Stimulated activated CD4-positive, alpha-beta T cell treated with anti-CD3 and anti-CD28 coated beads, Interleukin-15, amount 100 ng/mL, for 1 hour (primary cell): ENCODE measurements around the gene MMS19.
"Not testable (repeated sequence)": the region's sequence is repeated elsewhere in the genome, so short reads cannot be mapped to it uniquely, and the experiment has no call there.

ENCODE experiments used
- DNase-seq, 2 donors: peaks; one replicate each; pipeline ENCODE4 v3.0.0-alpha.2; 2020; ENCODE audit warnings: low read depth in 1 of 2, low spot score in 1 of 2

MMS19 gene

DNA sequence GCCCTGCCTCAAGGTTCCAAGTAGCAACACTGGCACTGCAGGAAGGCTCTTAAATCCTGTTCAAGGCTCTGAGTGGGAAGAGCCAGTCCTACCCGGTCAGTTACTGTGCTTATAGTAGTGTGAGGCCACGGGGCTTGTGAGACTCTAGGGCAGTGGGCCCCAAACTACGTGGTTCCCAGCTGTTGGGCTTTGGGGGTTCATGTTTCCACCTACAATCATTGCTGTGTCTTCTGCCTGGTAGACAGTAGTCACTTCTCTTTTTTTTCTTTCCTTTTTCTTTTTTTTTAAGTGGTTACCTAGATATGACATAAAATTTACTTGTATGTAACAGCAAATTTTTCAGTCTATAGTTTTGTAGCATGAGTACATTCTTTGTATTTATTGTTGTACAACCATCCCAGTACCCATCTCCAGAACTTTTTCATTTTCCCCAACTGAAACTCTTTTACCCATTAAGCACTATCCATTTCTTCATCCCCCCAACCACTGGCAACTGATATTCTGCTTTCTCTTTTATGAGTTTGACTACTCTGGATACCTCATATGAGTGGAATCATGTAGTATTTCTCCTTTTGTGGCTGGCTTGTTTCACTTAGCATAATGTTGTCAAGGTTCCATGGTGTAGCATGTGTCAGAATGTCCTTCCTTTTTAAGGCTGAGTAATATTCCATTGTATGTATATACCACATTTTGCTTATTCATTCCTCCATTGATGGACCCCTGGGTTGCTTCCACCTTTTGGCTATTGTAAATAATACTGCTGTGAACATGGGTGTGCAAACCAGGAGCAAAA is 8.2 kb upstream of the MMS19 start:
- no peak for DNase-seq

DNA sequence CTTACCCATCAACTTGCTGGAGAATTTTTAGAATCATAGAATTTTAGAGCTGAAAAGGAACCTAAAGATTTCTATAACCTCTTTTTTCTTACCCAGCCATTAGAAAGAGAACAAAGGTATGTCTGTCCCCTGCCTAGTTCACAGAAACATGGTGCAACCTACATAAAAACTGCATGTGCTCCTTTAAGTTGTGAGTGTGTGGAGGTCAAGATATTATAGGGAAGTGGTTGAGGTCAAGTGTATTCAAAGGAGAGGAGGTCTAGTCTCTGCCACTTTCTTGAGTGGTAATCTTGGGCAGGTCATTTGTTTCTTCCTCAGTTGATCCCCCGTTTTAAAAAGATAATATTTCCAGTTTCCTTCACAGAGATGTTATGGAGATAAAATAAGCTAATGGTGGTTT is 6.9 kb upstream of the MMS19 start:
- no peak for DNase-seq

DNA sequence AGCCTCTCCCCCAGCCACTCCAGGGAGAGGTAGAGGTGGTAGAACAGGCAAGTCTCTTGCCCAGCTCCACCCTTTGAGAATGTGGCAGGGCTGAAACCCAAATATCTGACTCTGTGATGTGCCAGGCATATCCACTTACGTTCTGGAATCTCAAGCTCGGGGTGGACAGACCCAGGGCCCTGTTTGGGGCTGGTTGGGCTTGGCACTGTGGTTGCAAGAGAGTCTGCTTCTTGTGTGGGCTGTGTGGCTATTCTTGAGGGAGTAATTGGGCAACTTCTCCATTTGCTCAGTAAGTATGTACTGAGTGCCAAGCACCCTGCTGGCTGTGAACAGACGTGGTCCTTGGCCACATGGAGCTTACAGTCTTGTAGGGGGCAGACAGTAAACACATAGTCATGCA is 5.2 kb upstream of the MMS19 start:
- no peak for DNase-seq

DNA sequence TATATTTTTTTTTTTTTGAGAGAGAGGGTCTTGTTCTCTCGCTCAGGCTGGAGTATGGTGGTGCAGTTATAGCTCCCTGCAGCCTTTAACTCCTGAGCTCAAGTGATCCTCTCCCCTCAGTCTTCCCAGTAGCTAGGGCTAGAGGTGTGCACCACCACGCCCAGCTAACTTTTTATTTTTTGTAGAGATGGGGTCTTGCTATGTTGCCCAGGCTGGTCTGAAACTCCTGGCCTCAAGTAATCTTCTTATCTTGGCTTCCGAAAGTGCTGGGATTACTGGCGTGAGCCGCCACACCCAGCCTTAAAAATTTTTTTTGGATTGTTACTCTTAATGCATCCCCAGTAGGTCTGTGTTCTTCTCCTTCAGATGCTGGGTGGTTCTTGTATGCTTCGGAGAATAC is 4.7 kb upstream of the MMS19 start:
- no peak for DNase-seq

DNA sequence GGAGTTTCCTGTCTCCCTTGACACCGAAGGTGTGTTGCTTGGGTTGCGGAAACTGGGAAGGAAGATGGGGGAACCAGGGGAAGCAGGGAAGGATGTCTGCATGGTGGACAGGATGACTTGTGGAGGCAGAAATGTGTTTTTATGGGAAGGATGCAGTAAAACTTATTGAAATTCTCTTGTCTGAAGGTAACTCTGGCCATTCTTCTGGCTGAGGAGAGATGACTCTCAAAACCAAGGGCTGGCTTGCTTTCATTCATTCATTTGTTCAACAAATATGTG is 2.0 kb upstream of the MMS19 start:
- DNase-seq = no peak

DNA sequence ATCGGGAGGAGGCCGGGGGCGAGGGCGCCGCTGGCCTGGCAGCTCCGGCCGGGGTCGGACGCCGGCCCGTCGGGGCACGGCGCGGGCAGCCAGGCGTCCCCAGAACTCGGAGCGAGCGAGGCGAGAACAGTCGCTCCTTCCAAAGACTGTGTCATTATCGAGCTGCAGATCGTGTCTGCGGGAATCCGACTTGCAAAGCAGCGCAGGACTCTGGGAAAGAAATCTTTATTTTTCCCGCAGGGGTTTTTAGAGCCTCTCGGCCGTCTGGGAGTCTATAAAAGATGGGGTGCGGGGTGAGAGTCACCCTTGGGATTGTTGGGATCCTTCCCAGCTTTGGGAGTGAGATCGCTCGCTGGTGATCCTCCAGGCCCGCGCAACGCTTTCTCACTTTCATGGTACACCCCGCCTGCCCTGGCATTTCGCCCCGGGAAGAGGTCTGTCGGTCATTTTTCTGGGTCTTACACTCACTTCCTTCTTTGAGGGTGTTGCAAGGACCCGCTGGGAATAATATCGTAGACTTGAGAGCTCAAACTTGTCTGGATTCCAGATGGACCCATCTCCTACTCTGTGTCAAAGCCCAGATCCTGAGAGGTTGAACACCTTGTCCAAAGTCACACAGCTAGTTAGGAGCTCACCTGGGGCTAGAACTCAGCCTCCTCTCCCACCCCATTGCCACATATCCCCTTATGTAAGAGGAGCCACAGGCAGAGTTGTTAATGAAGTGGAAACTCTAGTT is 1.5 kb upstream of the MMS19 start:
- DNase-seq = no peak

DNA sequence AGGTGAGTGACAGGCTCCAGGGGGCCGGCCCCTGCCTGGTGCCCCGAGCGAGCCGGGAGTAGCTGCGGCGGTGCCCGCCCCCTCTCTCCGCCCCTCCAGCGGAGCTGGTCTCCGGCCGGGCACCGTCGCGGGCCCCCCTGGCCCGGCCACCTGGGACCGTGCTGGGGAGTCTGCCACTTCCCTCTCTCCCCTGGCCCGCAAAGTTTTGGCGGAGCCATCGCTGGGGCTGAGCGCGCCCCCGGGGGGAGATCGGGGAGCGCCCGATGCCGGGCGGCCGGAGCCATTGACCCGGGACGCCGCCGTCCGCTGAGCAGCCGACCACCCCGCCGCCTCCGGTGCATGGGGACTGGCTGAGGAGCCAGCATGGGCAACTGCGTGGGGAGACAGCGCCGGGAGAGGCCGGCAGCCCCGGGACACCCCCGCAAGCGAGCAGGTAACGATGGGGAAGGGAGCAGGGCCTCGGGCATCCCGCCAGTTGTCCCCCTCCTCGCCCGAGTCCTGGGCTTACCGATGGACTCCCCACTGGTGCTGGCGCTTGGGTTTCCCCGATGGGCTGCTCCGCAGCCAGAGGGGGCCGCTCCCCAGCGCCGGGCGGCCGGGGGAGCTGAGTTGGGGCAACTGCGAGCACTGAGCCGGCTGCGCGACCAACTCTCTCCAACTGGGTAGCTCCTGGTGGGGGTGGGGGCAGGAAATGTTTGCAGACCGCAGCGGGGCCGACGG is 779 bp upstream of the MMS19 start, which contains the start of gene UBTD1:
TSS of gene UBTD1 (plus strand) at position 84 of the 720 bp plus-strand sequence. CDS start at position 364, 280 bp downstream.
- peak in 1 of 2 donors; percentile 11 for DNase-seq

DNA sequence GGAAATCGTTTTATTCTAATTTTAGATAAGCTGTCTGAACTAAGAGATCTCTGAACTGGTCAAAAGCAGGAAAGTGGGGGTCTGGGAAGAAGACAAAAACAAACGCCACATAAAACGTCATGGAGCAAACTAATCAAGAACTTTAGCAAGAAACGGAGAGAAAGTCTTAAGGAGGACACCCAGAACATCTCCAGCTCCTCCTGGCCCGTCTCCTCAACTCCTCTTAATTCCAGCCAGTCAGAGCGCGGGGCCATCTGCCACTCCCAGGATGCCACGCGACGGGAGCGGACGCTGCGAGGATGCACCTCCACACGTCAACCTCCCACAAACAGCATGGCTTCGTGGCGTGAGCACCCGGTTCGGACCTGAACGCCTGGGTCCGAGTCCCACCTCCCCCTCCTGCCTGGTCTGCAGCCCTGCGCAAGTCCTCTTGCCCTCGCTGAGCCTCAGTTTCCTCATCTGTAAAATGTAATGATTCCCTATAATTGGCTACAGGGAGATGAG is 598 bp downstream of the MMS19 start:
- DNase-seq = peak; percentile 26 to 58

DNA sequence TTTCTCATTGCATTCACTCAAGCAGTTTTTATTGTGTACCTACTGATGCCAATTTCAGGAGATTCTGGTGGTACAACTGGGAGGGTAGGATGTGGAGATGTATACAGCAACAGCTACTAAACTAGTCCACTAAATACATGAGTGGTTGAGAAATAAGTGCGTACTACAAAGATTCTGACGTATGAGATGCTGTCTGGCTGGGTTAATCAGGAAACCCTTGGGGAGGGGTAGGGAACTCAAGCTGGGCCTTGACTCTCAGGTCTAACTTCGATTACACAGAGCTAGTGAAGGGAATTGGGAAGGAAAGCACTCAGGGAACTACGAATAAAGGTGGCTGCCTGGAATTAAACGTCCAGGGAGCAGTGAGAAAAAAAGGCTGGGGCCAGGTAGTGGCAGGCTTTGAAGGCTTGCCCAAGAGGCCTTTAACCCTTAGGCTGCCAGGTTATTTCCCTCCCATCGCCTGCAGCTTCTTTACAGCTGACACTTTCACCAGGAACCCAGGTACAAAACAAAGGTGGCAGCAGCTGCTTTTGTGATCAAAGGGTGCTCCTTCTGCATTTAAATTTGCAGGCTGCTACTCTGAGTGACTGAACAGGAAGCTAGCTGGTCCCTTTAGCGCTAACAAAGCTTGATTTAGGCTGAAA is 3.2 kb downstream of the MMS19 start:
- no peak for DNase-seq

DNA sequence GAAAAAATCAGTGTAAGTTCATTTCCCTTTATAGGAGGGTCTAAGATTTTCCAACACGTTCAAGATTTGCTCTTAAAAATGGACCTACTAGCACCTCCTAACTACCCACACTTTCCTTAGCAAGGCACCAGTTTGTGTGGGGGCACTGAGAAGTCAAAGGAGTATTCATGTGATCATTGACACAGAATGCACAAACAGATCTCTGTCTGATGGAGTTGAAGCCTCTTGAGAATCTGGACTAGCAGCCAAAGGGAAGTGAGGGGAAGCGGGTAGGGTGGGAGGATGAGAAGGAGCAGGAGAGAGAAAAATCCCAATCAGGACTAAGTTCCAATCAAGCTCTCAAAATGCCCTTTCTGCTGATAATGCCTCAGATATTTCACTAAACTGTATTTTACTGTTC is 4.1 kb downstream of the MMS19 start:
- no peak for DNase-seq

DNA sequence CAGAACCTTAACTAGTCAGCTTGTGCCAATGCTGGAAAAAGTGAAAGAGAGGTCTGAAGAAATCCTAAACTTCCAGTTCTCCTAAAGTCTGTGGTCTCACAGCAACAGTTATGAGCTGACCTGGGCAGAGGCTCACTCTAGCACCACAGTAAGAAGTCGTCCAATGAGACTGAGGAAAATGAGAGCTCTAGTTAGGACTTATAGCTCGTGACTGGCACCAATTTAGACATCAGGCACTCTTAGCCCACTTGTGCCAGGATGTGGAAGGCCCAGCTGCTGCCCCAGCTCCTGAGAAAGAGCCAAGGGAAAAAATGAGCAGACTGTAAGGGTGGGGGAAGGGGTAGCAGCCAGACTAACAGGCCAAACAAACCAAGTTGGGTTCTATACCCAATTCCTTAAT is 7.6 kb downstream of the MMS19 start:
- no peak for DNase-seq

DNA sequence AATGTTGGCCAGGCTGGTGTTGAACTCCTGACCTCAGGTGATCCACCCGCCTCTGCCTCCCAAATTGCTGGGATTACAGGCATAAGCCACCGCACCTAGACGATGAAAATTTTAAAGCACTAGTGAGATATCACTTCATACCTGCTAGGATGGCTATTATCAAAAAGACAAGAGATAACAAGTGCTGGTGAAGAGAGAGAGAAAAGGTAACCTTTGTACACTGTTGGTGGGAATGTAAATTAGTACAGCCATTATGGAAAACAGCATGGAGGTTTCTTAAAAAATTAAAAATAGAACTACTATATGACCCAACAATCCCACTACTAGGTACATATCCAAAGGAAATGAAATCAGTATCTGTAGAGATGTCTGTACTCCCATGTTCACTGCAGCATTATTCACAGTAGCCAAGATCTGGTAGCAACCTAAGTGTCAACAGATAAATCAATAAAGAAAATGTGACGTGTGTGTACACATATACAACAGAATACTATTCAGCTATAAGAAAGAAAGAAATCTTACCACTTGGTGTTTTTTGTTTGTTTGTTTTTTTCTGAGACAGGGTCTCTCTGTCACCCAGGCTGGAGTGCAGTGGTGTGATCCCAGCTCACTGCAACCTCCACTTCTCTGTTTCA is 12.5 kb downstream of the MMS19 start:
- no peak for DNase-seq

DNA sequence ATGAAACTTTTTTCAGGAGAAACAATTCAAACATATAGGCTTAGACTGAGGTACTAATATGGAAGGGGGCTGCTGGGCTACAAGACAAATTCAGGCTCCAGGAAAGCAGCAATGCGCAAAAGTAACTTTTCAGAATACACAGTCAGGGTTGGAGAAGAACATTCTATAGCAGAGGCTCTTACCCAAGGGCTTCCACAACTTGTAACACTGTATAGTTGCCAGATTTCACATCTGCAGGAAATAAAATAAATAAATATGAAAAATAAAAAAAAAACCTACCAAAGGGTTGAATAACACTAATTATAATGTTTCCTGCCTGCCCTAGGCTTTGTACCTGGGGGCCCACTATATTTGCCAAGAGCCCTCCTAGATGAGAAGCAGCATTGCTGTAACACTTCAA is 14.3 kb downstream of the MMS19 start:
- no peak for DNase-seq

DNA sequence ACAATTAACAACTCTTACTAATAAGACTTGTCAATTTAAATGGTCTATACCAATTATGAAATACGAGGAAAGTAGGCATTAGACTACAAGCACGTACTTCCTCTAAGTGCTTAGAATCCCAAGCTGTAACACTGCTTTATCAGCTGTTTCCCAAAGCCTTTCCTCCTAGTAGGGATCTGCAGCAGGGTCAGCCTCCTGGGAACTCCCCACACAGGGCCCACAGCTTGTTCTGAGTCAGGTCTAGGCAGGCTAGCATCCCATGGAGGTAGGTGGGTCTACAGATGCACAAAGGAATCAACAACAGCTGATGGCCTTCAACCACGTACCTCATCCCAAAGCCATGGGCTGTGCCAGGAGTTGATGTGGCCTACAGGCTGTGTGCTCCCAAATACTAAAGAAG is 14.7 kb downstream of the MMS19 start:
- no peak for DNase-seq

DNA sequence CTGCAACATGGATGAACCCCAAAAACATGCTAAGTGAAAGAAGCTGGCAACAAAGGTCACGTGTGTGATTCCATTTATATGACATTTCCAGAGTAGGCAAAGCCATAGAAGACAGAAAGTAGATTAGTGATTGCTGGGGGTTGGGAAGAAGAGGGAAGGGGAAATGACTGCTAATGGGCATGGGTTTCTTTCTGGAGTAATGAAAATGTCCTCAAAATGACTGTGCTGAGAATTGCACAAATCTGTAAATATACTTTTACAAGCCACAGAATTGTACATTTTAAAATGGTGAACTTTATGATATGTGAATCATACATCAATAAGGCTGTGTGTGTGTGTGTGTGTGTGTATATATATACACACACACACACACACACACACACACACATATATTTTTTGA is 15.8 kb downstream of the MMS19 start:
- DNase-seq = no peak

DNA sequence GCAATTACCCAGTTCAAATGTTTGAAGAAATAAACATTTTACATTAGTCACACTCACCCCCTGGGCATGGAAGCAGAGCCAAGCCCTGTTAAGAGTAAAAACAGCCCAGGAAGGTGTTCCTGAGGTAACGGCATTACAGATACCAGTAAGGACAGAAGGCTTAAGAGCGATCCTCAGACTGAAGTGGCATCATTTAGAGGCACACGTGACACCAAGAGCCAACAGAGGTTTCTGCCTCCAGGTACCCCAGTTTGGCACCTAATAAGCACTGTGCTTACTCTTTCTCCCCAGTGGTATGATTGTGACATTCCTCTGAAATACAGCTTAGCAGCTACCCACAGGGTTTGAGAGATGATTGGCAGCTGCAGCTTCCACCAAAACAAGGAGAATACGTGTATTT is 17.2 kb downstream of the MMS19 start:
- DNase-seq = no peak

DNA sequence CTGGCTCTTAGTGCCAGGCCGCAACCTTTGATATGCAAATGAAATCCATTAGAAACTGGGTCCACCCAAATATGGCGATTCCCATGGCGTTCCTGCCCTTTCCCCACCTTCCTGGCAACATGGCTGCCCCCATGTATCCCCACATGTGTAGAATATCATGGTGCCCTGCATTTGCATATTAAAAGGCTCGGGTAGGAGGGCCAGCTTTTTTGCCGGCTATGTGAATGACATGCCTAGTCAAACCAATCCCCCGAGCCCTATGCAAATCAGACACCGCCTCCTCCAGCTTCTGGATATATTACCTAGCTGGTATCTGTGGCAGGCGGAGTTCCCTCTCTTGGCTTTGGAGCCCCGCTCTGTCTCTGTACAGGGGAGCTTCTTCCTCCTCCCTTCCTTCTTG is 18.3 kb downstream of the MMS19 start:
- DNase-seq = no peak

DNA sequence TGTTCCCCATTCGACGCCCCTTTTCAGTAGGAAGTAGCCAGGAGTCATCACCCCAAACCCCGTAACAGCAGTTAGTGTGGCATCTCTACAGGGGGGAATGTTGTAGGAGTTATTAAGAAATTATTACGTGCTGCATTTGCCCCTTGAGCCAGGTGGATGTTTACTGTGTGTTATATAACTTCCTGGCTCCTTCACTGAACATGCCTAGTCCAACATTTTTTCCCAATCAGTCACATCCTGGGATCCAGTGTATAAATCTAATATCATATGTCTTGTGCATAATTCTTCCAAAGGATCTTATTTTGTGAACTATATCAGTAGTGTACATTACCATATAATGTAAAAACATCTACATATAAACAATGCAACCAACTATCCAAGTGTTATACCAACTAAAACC is 18.8 kb downstream of the MMS19 start:
- not testable (repeated sequence) for DNase-seq

DNA sequence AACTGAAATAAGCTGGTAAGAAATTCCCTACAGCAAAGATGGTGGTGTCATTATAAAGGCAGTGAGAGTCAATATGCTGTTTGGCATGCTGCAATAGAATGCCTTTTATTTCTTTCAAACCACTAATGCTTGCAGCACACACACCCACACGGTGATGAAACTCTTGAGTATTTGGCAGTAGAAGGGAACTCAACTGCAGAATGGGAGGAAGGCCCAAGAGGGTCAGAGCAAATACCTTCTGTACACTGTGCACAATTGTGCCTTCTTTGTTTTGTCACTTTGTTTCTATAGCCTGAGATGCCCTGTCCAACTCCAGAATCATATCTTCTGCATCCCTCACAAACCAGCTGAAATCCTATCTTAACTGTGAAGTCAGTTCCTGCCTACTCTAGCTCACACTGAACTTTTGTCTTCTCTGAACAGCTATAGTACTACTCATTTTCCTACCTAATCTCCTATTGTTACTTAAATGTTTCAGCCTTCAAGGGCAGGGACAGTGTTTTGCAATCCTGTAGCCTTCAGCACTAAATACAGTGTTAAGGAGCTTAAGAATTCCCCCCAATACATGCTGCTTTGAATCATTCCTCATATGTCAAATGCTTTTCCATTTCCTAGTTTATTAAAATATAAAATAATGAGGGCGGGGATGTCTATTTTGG is 22.2 kb downstream of the MMS19 start:
- DNase-seq = no peak

DNA sequence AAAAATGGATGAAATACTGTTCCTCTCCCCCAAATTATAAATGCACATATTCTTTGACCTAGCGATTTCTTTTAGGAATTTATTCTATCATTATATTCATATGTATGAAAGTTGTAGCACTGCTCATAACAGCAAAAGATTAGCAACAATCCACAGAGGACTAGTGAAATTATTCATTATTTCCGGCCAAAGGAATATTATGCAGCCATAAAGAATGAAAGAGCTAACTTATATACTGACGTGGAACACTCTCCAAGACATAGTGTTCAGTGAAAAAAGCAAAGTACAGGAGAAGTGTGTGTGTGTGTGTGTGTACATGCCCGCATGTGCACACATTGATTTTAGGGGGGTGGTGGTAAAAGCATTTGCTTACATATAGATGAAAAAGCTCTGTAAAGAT is 23.3 kb downstream of the MMS19 start:
- no peak for DNase-seq

DNA sequence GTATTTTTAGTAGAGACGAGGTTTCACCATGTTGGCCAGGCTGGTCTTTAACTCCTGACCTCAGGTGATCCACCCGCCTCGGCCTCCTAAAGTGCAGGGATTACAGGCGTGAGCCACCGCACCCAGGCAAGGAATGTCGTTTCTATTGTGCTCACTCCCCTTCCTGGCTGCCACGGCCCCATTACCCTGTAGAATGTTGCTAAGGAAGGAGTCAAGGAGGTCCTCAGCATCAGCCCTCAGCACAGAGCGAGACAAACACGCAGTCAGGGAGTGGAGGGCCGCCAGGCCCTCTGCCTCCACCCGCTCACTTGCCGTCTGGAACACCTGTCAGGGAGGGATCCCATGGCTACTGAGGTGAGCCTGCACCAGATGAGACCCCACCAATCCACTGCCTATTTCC is 29.4 kb downstream of the MMS19 start:
- DNase-seq = not testable (repeated sequence)
